ENCODE data around the gene TRIM66. TPM values are rescaled to one million over a fixed set of nuclear protein-coding genes. Genes with fewer than 3 reads are reported as not detected.

The TRIM66 gene
- total RNA-seq, 2 experiments from 2014 or later = 24.7 to 28.4 TPM

GRCh38 chr11:8615291-8616032, 67.0 kb downstream of the TRIM66 start:
- Mint-ChIP-seq H3K27me3 (no peaks in the 10 kb centered on the region), H3K27ac (no peak overlapping the region), H3K4me3 (no peak overlapping the region), H3K4me1 (ENCODE audit: low read depth) (peaks cover 4% of the 10 kb centered on the region), H3K36me3 (ENCODE audit: low read depth) (peaks cover 20% of the 10 kb centered on the region), H3K9me3 (no peaks in the 10 kb centered on the region)
- POLR2A ChIA-PET = no interaction called here
- intact Hi-C loops (cut with micrococcal nuclease) = no loop called here
- no peak for ATAC-seq
- CTCF ChIA-PET = no interaction called here
- no peak for DNase-seq
- no peak for TF ChIP-seq CTCF (IDR thresholded peaks at IDR 0.05)

GRCh38 chr11:8614497-8614896, 68.0 kb downstream of the TRIM66 start:
- H3K4me3 Mint-ChIP-seq = no peak overlapping the region
- H3K27me3 Mint-ChIP-seq = no peaks in the 10 kb centered on the region
- H3K36me3 Mint-ChIP-seq (ENCODE audit: low read depth) = peaks cover 19% of the 10 kb centered on the region
- ATAC-seq (no peak), DNase-seq (no peak)
- intact Hi-C loops (cut with micrococcal nuclease) = no loop called here
- ChIA-PET POLR2A (no interaction called here), CTCF (no interaction called here)
- TF ChIP-seq CTCF (IDR thresholded peaks at IDR 0.05) = no peak
- H3K9me3 Mint-ChIP-seq = no peaks in the 10 kb centered on the region
- H3K27ac Mint-ChIP-seq = no peak overlapping the region
- peaks cover 4% of the 10 kb centered on the region for H3K4me1 Mint-ChIP-seq (ENCODE audit: low read depth)

GRCh38 chr11:8613036-8613435, 69.4 kb downstream of the TRIM66 start:
- TF ChIP-seq CTCF (IDR thresholded peaks at IDR 0.05) = no peak
- peaks cover 15% of the 10 kb centered on the region for H3K36me3 Mint-ChIP-seq (ENCODE audit: low read depth)
- ChIA-PET CTCF (no interaction called here), POLR2A (interaction anchor here (0.7 kb wide), 1 partner anchor 69 kb away, joined by 4 read pairs; no protein-coding TSS in a partner anchor)
- no peak overlapping the region for H3K27ac Mint-ChIP-seq
- ATAC-seq (no peak), DNase-seq (no peak)
- H3K4me3 Mint-ChIP-seq = no peak overlapping the region
- no peaks in the 10 kb centered on the region for H3K27me3 Mint-ChIP-seq
- intact Hi-C loops (cut with micrococcal nuclease) = no loop called here
- H3K9me3 Mint-ChIP-seq = no peaks in the 10 kb centered on the region
- H3K4me1 Mint-ChIP-seq (ENCODE audit: low read depth) = peaks cover 4% of the 10 kb centered on the region

GRCh38 chr11:8612522-8612921, 69.9 kb downstream of the TRIM66 start:
- H3K9me3 Mint-ChIP-seq = no peaks in the 10 kb centered on the region
- peaks cover 4% of the 10 kb centered on the region for H3K4me1 Mint-ChIP-seq (ENCODE audit: low read depth)
- no peaks in the 10 kb centered on the region for H3K27me3 Mint-ChIP-seq
- no peak overlapping the region for H3K27ac Mint-ChIP-seq
- no peak for TF ChIP-seq CTCF (IDR thresholded peaks at IDR 0.05)
- intact Hi-C loops (cut with micrococcal nuclease) = no loop called here
- no peak overlapping the region for H3K4me3 Mint-ChIP-seq
- DNase-seq (no peak), ATAC-seq (no peak)
- peaks cover 15% of the 10 kb centered on the region for H3K36me3 Mint-ChIP-seq (ENCODE audit: low read depth)
- ChIA-PET CTCF (no interaction called here), POLR2A (interaction anchor here (0.7 kb wide), 1 partner anchor 69 kb away, joined by 4 read pairs; no protein-coding TSS in a partner anchor)

- ChIA-PET POLR2A (no interaction called here), CTCF (interaction anchor here (1.2 kb wide), 1 partner anchor 21 kb away, joined by 3 read pairs; no protein-coding TSS in a partner anchor)
- Mint-ChIP-seq H3K4me3 (no peak overlapping the region), H3K36me3 (ENCODE audit: low read depth) (peaks cover 12% of the 10 kb centered on the region), H3K4me1 (ENCODE audit: low read depth) (peaks cover 4% of the 10 kb centered on the region), H3K27ac (no peak overlapping the region), H3K9me3 (no peaks in the 10 kb centered on the region), H3K27me3 (no peaks in the 10 kb centered on the region)
- DNase-seq (peak; percentile 49), ATAC-seq (peak; percentile 56)
- intact Hi-C loops (cut with micrococcal nuclease) = no loop called here
- TF ChIP-seq CTCF (IDR thresholded peaks at IDR 0.05) = no peak
Observed at GRCh38 chr11:8610532-8611116, 71.8 kb downstream of the TRIM66 start.

Data from activated CD8-positive, alpha-beta T cell treated with anti-CD3 and anti-CD28 coated beads for 36 hours (primary cell).